ENCODE data around the gene FTCDNL1. TPM values are rescaled to one million over a fixed set of nuclear protein-coding genes. Genes with fewer than 3 reads are reported as not detected.

The FTCDNL1 gene
- total RNA-seq, 4 donors from 2014 or later: 0.69 to 2.3 (median 1.4) TPM

- Histone ChIP-seq H3K4me3 (no peak overlapping the region), H3K27ac (no peak overlapping the region), H3K4me1 (no peaks in the 10 kb centered on the region), H3K27me3 (no peaks in the 10 kb centered on the region), H3K9me3 (peaks cover 0 to 7% (median 0%) of the 10 kb centered on the region in 3 donors), H3K36me3 (no peaks in the 10 kb centered on the region)
- no peak for TF ChIP-seq POLR2A (IDR thresholded peaks at IDR 0.05)
- ATAC-seq: no peak
Observed at GRCh38 chr2:199882667-199883066, 31.7 kb upstream of the FTCDNL1 start.

DNA sequence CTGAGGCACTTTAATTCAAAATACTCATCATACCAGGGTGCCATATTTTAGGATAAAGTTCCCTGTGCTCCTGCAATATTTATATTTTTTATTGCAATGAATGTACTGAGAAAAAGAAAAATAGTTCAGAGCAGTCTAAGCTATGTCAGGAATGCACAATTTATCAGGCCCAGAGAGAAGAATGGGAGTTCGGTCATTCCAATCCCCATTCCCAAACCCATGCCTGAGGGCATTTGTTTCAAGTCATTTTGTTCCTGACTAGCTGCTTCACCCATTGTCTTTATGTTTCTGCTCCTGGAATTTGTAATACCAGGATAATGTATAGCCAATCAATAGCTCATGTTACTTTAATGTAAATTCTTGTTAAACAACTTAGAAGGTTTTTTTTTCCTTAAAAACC, 24.4 kb upstream of the FTCDNL1 start:
- no peaks in the 10 kb centered on the region for H3K27me3 ChIP-seq
- H3K9me3 ChIP-seq: peaks cover 0 to 17% (median 0%) of the 10 kb centered on the region in 3 donors
- H3K4me1 ChIP-seq: no peaks in the 10 kb centered on the region
- H3K36me3 ChIP-seq: no peaks in the 10 kb centered on the region
- no peak overlapping the region for H3K4me3 ChIP-seq
- no peak overlapping the region for H3K27ac ChIP-seq
- WGBS, 2 donors (ENCODE audit: low coverage in 1 of 2): 71 to 88% methylated on average over 1 of the region's 1 CpG
- ATAC-seq: no peak
- TF ChIP-seq POLR2AphosphoS5 (IDR thresholded peaks at IDR 0.05) (no peak), POLR2A (IDR thresholded peaks at IDR 0.05) (no peak), EP300 (IDR thresholded peaks at IDR 0.05) (no peak), CTCF (IDR thresholded peaks at IDR 0.05) (no peak)

GRCh38 chr2:199874209-199874608, 23.2 kb upstream of the FTCDNL1 start:
- TF ChIP-seq CTCF (IDR thresholded peaks at IDR 0.05): no peak
- TF ChIP-seq EP300 (IDR thresholded peaks at IDR 0.05): no peak
- no peak for TF ChIP-seq POLR2A (IDR thresholded peaks at IDR 0.05)
- TF ChIP-seq POLR2AphosphoS5 (IDR thresholded peaks at IDR 0.05): no peak
- no peaks in the 10 kb centered on the region for H3K36me3 ChIP-seq
- no peak overlapping the region for H3K4me3 ChIP-seq
- ATAC-seq: no peak
- H3K9me3 ChIP-seq: peaks cover 0 to 17% (median 0%) of the 10 kb centered on the region in 3 donors
- H3K4me1 ChIP-seq: no peaks in the 10 kb centered on the region
- WGBS, 2 donors (ENCODE audit: low coverage in 1 of 2): 92 to 100% methylated on average over 1 of the region's 1 CpG
- H3K27me3 ChIP-seq: no peaks in the 10 kb centered on the region
- no peak overlapping the region for H3K27ac ChIP-seq

- H3K36me3 ChIP-seq: no peaks in the 10 kb centered on the region
- 27 to 29% methylated on average over 1 of the region's 1 CpG for WGBS, 2 donors (ENCODE audit: low coverage in 1 of 2)
- no peak overlapping the region for H3K27ac ChIP-seq
- H3K4me3 ChIP-seq: no peak overlapping the region
- TF ChIP-seq EP300 (IDR thresholded peaks at IDR 0.05): no peak
- TF ChIP-seq POLR2AphosphoS5 (IDR thresholded peaks at IDR 0.05): no peak
- TF ChIP-seq POLR2A (IDR thresholded peaks at IDR 0.05): no peak
- no peak for TF ChIP-seq CTCF (IDR thresholded peaks at IDR 0.05)
- peaks cover 0 to 10% (median 0%) of the 10 kb centered on the region in 3 donors for H3K9me3 ChIP-seq
- ATAC-seq: no peak
- no peaks in the 10 kb centered on the region for H3K4me1 ChIP-seq
- H3K27me3 ChIP-seq: peaks cover 3% of the 10 kb centered on the region
Observed at GRCh38 chr2:199870581-199870980, 19.6 kb upstream of the FTCDNL1 start.

DNA sequence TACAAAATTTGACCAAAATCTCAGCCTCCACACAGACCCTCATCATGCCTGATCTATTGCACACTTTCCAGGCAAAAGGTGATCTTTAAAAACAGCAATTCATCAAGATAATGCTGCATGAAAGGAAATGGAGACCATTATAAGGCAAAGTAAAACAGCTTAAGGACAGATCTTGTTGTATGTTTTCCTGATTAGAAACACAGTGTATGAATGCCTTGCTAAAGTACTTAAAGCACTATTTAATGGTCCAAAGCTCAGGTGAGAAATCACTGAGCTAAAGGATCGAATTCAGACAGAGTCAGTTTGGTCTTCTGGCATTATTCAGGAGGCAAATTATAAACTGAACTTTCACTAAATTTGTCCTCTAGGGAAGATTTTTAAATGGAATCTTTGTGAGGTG, 18.7 kb upstream of the FTCDNL1 start:
- 31 to 46% methylated on average over 1 of the region's 1 CpG for WGBS, 2 donors (ENCODE audit: low coverage in 1 of 2)
- H3K9me3 ChIP-seq: peaks cover 0 to 7% (median 0%) of the 10 kb centered on the region in 3 donors
- no peak overlapping the region for H3K4me3 ChIP-seq

More for the DNA sequence above, 18.7 kb upstream of the FTCDNL1 start:
- TF ChIP-seq POLR2AphosphoS5 (IDR thresholded peaks at IDR 0.05): no peak
- TF ChIP-seq CTCF (IDR thresholded peaks at IDR 0.05): no peak
- no peak for TF ChIP-seq EP300 (IDR thresholded peaks at IDR 0.05)
- TF ChIP-seq POLR2A (IDR thresholded peaks at IDR 0.05): no peak
- peaks cover 3% of the 10 kb centered on the region for H3K27me3 ChIP-seq
- no peak overlapping the region for H3K27ac ChIP-seq
- no peak for ATAC-seq
- no peaks in the 10 kb centered on the region for H3K36me3 ChIP-seq
- no peaks in the 10 kb centered on the region for H3K4me1 ChIP-seq
